Smooth muscle cell (in vitro differentiated cells): Measurements from ENCODE around the gene RPP25. TPM values are rescaled to one million over a fixed set of nuclear protein-coding genes. Genes with fewer than 3 reads are reported as not detected.

Experiments used
- DNase-seq: peaks from one replicate; lab custom pipeline; 2025; ENCODE audit not compliant: unreplicated experiment; lab: John Stamatoyannopoulos, UW
- H2AFZ ChIP-seq: fragments of 200-600 bp; sonication (generic); 2 replicates; pipeline ENCODE4 v1.6.0; 2016; ENCODE audit warnings: antibody characterized with exemption, low read depth, mild to moderate bottlenecking
- H3F3A ChIP-seq: fragments of 200-600 bp; sonication (generic); 2 replicates; pipeline ENCODE4 v1.6.0; 2017; ENCODE audit warnings: antibody characterized with exemption, low read depth
- H3K27ac ChIP-seq: fragments of 200-600 bp; sonication (generic); 2 replicates; pipeline ENCODE4 v1.5.1; 2016; ENCODE audit warnings: low read depth, mild to moderate bottlenecking
- H3K27me3 ChIP-seq: fragments of 200-600 bp; sonication (generic); 2 replicates; pipeline ENCODE4 v1.6.1; 2016; ENCODE audit warnings: low read depth, mild to moderate bottlenecking
- H3K36me3 ChIP-seq: fragments of 200-600 bp; sonication (generic); 2 replicates; pipeline ENCODE4 v1.5.1; 2016; ENCODE audit warnings: low read depth
- H3K4me1 ChIP-seq: fragments of 200-600 bp; sonication (generic); 2 replicates; pipeline ENCODE4 v1.5.1; 2016; ENCODE audit warnings: low read depth
- H3K4me2 ChIP-seq: fragments of 200-600 bp; sonication (generic); 2 replicates; pipeline ENCODE4 v1.6.0; 2016; ENCODE audit warnings: mild to moderate bottlenecking
- H3K4me3 ChIP-seq: fragments of 200-600 bp; sonication (generic); 2 replicates; pipeline ENCODE4 v1.5.1; 2016; ENCODE audit warnings: mild to moderate bottlenecking
- H3K79me2 ChIP-seq: fragments of 200-600 bp; sonication (generic); 2 replicates; pipeline ENCODE4 v1.6.0; 2016; ENCODE audit warnings: low read depth, mild to moderate bottlenecking
- H3K9ac ChIP-seq: fragments of 200-600 bp; sonication (generic); 2 replicates; pipeline ENCODE4 v1.6.0; 2016; ENCODE audit warnings: low read depth
- H3K9me3 ChIP-seq: fragments of 200-600 bp; sonication (generic); replicated peaks from 2 replicates; pipeline ENCODE4 v1.5.1; 2016; ENCODE audit warnings: low read depth
- H4K20me1 ChIP-seq: fragments of 200-600 bp; sonication (generic); 2 replicates; pipeline ENCODE4 v1.6.0; 2016; ENCODE audit warnings: low read depth
- WGBS: methylation state at CpG from one replicate; pipeline ENCODE4 v1.1.7; 2016; ENCODE audit warnings: low lambda C conversion rate; 5-methylcytosine and 5-hydroxymethylcytosine counted together
- polyA plus RNA-seq: library from polyadenylated mRNA; unstranded; fragments of >200 nt; fragmentation: Nextera tagmentation; extraction: Ambion mirVana; gene quantifications from 2 replicates; pipeline ENCODE4 v1.2.1, GENCODE V29; 2016
- small RNA-seq: library from RNA; depleted of rRNA; stranded (forward); fragments of <200 nt; gene quantifications from one replicate; pipeline ENCODE3, GENCODE V24; 2014
- total RNA-seq: library from RNA; depleted of rRNA; stranded (reverse); fragments of >200 nt; gene quantifications from 2 replicates; pipeline ENCODE4 v1.2.3, GENCODE V29; 2014
- TF ChIP-seq, protein P1 (sequence below): fragments of 200-600 bp; sonication (generic); IDR thresholded peaks from 2 replicates; pipeline ENCODE4 v1.5.1; 2017; ENCODE audit warnings: borderline replicate concordance, mild to moderate bottlenecking, antibody characterized with exemption; ENCODE audit not compliant: insufficient read depth, poor library complexity, severe bottlenecking

Gene RPP25
- total and polyA plus RNA-seq, 2 experiments from 2014 or later: 8.7 to 26.2 TPM

- H3K27ac ChIP-seq: peak within 1 kb of the TSS; percentile 68
- H4K20me1 ChIP-seq: peaks cover 7% of the 10 kb centered on the region
- H3K4me1 ChIP-seq: peaks cover 11% of the 10 kb centered on the region
- peaks cover 5% of the 10 kb centered on the region for H3F3A ChIP-seq
- peak within 1 kb of the TSS; percentile 91 for H3K4me2 ChIP-seq
- H2AFZ ChIP-seq: peak within 1 kb of the TSS; percentile 98
- WGBS: under 1% methylated on average over 70 of the region's 74 CpGs
- TF ChIP-seq, protein P1, sequence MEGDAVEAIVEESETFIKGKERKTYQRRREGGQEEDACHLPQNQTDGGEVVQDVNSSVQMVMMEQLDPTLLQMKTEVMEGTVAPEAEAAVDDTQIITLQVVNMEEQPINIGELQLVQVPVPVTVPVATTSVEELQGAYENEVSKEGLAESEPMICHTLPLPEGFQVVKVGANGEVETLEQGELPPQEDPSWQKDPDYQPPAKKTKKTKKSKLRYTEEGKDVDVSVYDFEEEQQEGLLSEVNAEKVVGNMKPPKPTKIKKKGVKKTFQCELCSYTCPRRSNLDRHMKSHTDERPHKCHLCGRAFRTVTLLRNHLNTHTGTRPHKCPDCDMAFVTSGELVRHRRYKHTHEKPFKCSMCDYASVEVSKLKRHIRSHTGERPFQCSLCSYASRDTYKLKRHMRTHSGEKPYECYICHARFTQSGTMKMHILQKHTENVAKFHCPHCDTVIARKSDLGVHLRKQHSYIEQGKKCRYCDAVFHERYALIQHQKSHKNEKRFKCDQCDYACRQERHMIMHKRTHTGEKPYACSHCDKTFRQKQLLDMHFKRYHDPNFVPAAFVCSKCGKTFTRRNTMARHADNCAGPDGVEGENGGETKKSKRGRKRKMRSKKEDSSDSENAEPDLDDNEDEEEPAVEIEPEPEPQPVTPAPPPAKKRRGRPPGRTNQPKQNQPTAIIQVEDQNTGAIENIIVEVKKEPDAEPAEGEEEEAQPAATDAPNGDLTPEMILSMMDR: no peak
- H3K9me3 ChIP-seq: no peaks in the 10 kb centered on the region
- H3K27me3 ChIP-seq: no peaks in the 10 kb centered on the region
- DNase-seq: peak; percentile 78
- peaks cover 20% of the 10 kb centered on the region for H3K79me2 ChIP-seq
- peak within 1 kb of the TSS; percentile 88 for H3K9ac ChIP-seq
- H3K4me3 ChIP-seq: peak within 1 kb of the TSS; percentile 81
- no peaks in the 10 kb centered on the region for H3K36me3 ChIP-seq
Observed at GRCh38 chr15:74906450-74907162, 50.0 kb downstream of the RPP25 start, which contains the start of gene FAM219B. Gene FAM219B, minus strand, starts transcription at chr15:74906851. Its CDS starts 51 bp downstream, at chr15:74906800.

DNA sequence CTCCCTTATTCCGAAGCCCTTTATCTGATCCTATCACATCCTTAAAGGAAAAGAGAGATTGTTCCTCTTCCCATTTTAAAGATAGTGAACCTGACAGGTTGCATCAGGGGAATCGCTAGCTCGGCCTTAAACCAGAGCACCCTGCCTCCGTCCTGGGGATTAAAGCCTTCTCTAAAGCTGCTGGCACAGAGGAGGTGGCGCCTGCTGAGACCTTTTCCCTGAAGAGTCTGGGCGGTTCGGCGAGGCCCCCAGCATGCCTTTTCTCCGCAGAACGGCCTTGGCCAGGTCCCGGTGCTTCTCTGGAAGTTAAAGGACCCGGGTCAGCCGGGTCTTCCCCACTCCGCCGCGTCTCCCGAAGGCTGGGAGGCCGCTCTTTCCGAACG lies 50.5 kb downstream of the RPP25 start:
- Histone ChIP-seq H3K9ac (peak overlapping the region; percentile 88), H2AFZ (peak overlapping the region; percentile 98), H3K4me3 (peak overlapping the region; percentile 81), H4K20me1 (peaks cover 7% of the 10 kb centered on the region), H3K27me3 (no peaks in the 10 kb centered on the region), H3K36me3 (no peaks in the 10 kb centered on the region), H3K79me2 (peaks cover 20% of the 10 kb centered on the region), H3K4me2 (peak overlapping the region; percentile 91), H3F3A (peaks cover 5% of the 10 kb centered on the region), H3K27ac (peak overlapping the region; percentile 68), H3K4me1 (peaks cover 11% of the 10 kb centered on the region), H3K9me3 (no peaks in the 10 kb centered on the region)
- WGBS: under 1% methylated on average over 20 of the region's 20 CpGs
- peak; percentile 53 for DNase-seq
- TF ChIP-seq, protein P1: no peak

Small RNAs within 50 kb of the gene (small RNA-seq; reads per million reads assigned to genes)
- not detected for gene RF00019

Other genes starting within 250 kb of the RPP25 start
- gene CYP1A1, start 231.2 kb downstream of the RPP25 start, total RNA-seq: 0.81 and 1.9 TPM in 2 replicates
- 0.09 and 0.13 TPM in 2 replicates for gene CYP1A1, start 231.2 kb downstream of the RPP25 start, polyA plus RNA-seq
- gene CYP1A2, start 207.9 kb downstream of the RPP25 start, total RNA-seq: not detected in 2 replicates
- not detected in 2 replicates for gene CYP1A2, start 207.9 kb downstream of the RPP25 start, polyA plus RNA-seq
- gene CSK, start 174.7 kb downstream of the RPP25 start, total RNA-seq: 10.4 and 19.6 TPM in 2 replicates
- 14.1 and 16.5 TPM in 2 replicates for gene CSK, start 174.7 kb downstream of the RPP25 start, polyA plus RNA-seq
- not detected in 2 replicates for gene LMAN1L, start 143.9 kb downstream of the RPP25 start, total RNA-seq
- gene LMAN1L, start 143.9 kb downstream of the RPP25 start, polyA plus RNA-seq: not detected in 2 replicates
- gene CPLX3, start 130.1 kb downstream of the RPP25 start, total RNA-seq: 0.04 and 0.22 TPM in 2 replicates
- not detected in 2 replicates for gene CPLX3, start 130.1 kb downstream of the RPP25 start, polyA plus RNA-seq
- gene ULK3, start 113.6 kb downstream of the RPP25 start, total RNA-seq: 14.2 and 24.1 TPM in 2 replicates
- 20.8 and 23.7 TPM in 2 replicates for gene ULK3, start 113.6 kb downstream of the RPP25 start, polyA plus RNA-seq
- 47.5 and 55.5 TPM in 2 replicates for gene SCAMP2, start 83.4 kb downstream of the RPP25 start, total RNA-seq
- 80.3 and 87.6 TPM in 2 replicates for gene SCAMP2, start 83.4 kb downstream of the RPP25 start, polyA plus RNA-seq
- gene MPI, start 66.7 kb downstream of the RPP25 start, total RNA-seq: 43.6 and 53.1 TPM in 2 replicates
- 35.6 and 41.9 TPM in 2 replicates for gene MPI, start 66.7 kb downstream of the RPP25 start, polyA plus RNA-seq
- gene FAM219B, start 49.9 kb downstream of the RPP25 start, total RNA-seq: 52.4 and 53.7 TPM in 2 replicates
- 37.1 and 40.2 TPM in 2 replicates for gene FAM219B, start 49.9 kb downstream of the RPP25 start, polyA plus RNA-seq
- 144 and 154 TPM in 2 replicates for gene COX5A, start 18.7 kb downstream of the RPP25 start, total RNA-seq
- 325 and 339 TPM in 2 replicates for gene COX5A, start 18.7 kb downstream of the RPP25 start, polyA plus RNA-seq
- gene SCAMP5, start 38.8 kb upstream of the RPP25 start, total RNA-seq: 2.8 and 18.1 TPM in 2 replicates
- gene SCAMP5, start 38.8 kb upstream of the RPP25 start, polyA plus RNA-seq: 5.5 and 6.6 TPM in 2 replicates
- 6.2 and 33.7 TPM in 2 replicates for gene PPCDC, start 66.8 kb upstream of the RPP25 start, total RNA-seq
- gene PPCDC, start 66.8 kb upstream of the RPP25 start, polyA plus RNA-seq: 7.8 and 11.9 TPM in 2 replicates
- 7.6 and 8.4 TPM in 2 replicates for gene C15orf39, start 245.1 kb upstream of the RPP25 start, total RNA-seq
- 9.3 and 9.7 TPM in 2 replicates for gene C15orf39, start 245.1 kb upstream of the RPP25 start, polyA plus RNA-seq